ENCODE results near the gene ANKRD13C.
"Not testable (repeated sequence)": the region's sequence is repeated elsewhere in the genome, so short reads cannot be mapped to it uniquely, and the experiment has no call there.

ANKRD13C gene

GRCh38 chr1:70348399-70349165, 5.9 kb downstream of the ANKRD13C start:
- Mint-ChIP-seq H3K4me3 (no peak overlapping the region), H3K9me3 (no peaks in the 10 kb centered on the region), H3K27ac (no peak overlapping the region), H3K4me1 (ENCODE audit: low read depth) (peaks cover 40% of the 10 kb centered on the region), H3K27me3 (ENCODE audit: low read depth) (no peaks in the 10 kb centered on the region), H3K36me3 (ENCODE audit: low read depth) (peaks cover 19% of the 10 kb centered on the region)

- H3K9me3 Mint-ChIP-seq; H3K4me3 Mint-ChIP-seq; H3K27ac Mint-ChIP-seq; H3K4me1 Mint-ChIP-seq (ENCODE audit: low read depth); H3K27me3 Mint-ChIP-seq (ENCODE audit: low read depth): not testable (repeated sequence)
- peaks cover 13% of the 10 kb centered on the region for H3K36me3 Mint-ChIP-seq (ENCODE audit: low read depth)
These were observed 14.9 kb downstream of the ANKRD13C start for GRCh38 chr1:70339644-70340043.

GRCh38 chr1:70336050-70336449, 18.5 kb downstream of the ANKRD13C start:
- peaks cover 5% of the 10 kb centered on the region for H3K4me1 Mint-ChIP-seq (ENCODE audit: low read depth)
- H3K9me3 Mint-ChIP-seq, result no peaks in the 10 kb centered on the region
- H3K4me3 Mint-ChIP-seq, result no peak overlapping the region
- H3K36me3 Mint-ChIP-seq (ENCODE audit: low read depth), result peaks cover 8% of the 10 kb centered on the region
- H3K27ac Mint-ChIP-seq, result no peak overlapping the region
- no peaks in the 10 kb centered on the region for H3K27me3 Mint-ChIP-seq (ENCODE audit: low read depth)

- H3K36me3 Mint-ChIP-seq (ENCODE audit: low read depth), result peaks cover 13% of the 10 kb centered on the region
- H3K9me3 Mint-ChIP-seq, result no peaks in the 10 kb centered on the region
- H3K4me3 Mint-ChIP-seq, result no peak overlapping the region
- H3K4me1 Mint-ChIP-seq (ENCODE audit: low read depth), result peaks cover 8% of the 10 kb centered on the region
- no peaks in the 10 kb centered on the region for H3K27me3 Mint-ChIP-seq (ENCODE audit: low read depth)
- H3K27ac Mint-ChIP-seq, result no peak overlapping the region
These were observed 20.1 kb downstream of the ANKRD13C start for GRCh38 chr1:70334436-70334835.

- Mint-ChIP-seq H3K27ac (no peak overlapping the region), H3K4me1 (ENCODE audit: low read depth) (peaks cover 8% of the 10 kb centered on the region), H3K4me3 (no peak overlapping the region), H3K27me3 (ENCODE audit: low read depth) (no peaks in the 10 kb centered on the region), H3K9me3 (no peaks in the 10 kb centered on the region), H3K36me3 (ENCODE audit: low read depth) (peaks cover 14% of the 10 kb centered on the region)
These were observed 21.3 kb downstream of the ANKRD13C start for GRCh38 chr1:70333245-70333644.

GRCh38 chr1:70331962-70332361, 22.6 kb downstream of the ANKRD13C start:
- H3K27ac Mint-ChIP-seq, result no peak overlapping the region
- H3K4me1 Mint-ChIP-seq (ENCODE audit: low read depth), result peaks cover 12% of the 10 kb centered on the region
- H3K36me3 Mint-ChIP-seq (ENCODE audit: low read depth), result peaks cover 12% of the 10 kb centered on the region
- H3K27me3 Mint-ChIP-seq (ENCODE audit: low read depth), result no peaks in the 10 kb centered on the region
- no peaks in the 10 kb centered on the region for H3K9me3 Mint-ChIP-seq
- H3K4me3 Mint-ChIP-seq, result no peak overlapping the region

- Mint-ChIP-seq H3K4me3 (no peak overlapping the region), H3K27ac (no peak overlapping the region)
These were observed 27.0 kb downstream of the ANKRD13C start for GRCh38 chr1:70327306-70328076.

GRCh38 chr1:70324683-70325082, 29.8 kb downstream of the ANKRD13C start:
- Mint-ChIP-seq H3K4me3 (no peak overlapping the region), H3K36me3 (ENCODE audit: low read depth) (peaks cover 3% of the 10 kb centered on the region), H3K27me3 (ENCODE audit: low read depth) (no peaks in the 10 kb centered on the region), H3K4me1 (ENCODE audit: low read depth) (peaks cover 7% of the 10 kb centered on the region), H3K9me3 (no peaks in the 10 kb centered on the region), H3K27ac (no peak overlapping the region)

More at GRCh38 chr1:70327306-70328076, 27.0 kb downstream of the ANKRD13C start:
- Mint-ChIP-seq H3K36me3 (ENCODE audit: low read depth) (peaks cover 6% of the 10 kb centered on the region), H3K27me3 (ENCODE audit: low read depth) (no peaks in the 10 kb centered on the region), H3K4me1 (ENCODE audit: low read depth) (peaks cover 7% of the 10 kb centered on the region), H3K9me3 (no peaks in the 10 kb centered on the region)

- no peaks in the 10 kb centered on the region for H3K27me3 Mint-ChIP-seq (ENCODE audit: low read depth)
- H3K4me3 Mint-ChIP-seq, result no peak overlapping the region
- H3K36me3 Mint-ChIP-seq (ENCODE audit: low read depth), result no peaks in the 10 kb centered on the region
- peak overlapping the region; percentile 0 for H3K27ac Mint-ChIP-seq
- H3K9me3 Mint-ChIP-seq, result no peaks in the 10 kb centered on the region
- H3K4me1 Mint-ChIP-seq (ENCODE audit: low read depth), result peaks cover 7% of the 10 kb centered on the region
These were observed 34.8 kb downstream of the ANKRD13C start for GRCh38 chr1:70319750-70320149.

GRCh38 chr1:70318191-70318590, 36.3 kb downstream of the ANKRD13C start:
- Mint-ChIP-seq H3K27ac (no peak overlapping the region), H3K36me3 (ENCODE audit: low read depth) (no peaks in the 10 kb centered on the region), H3K4me3 (no peak overlapping the region), H3K9me3 (no peaks in the 10 kb centered on the region), H3K27me3 (ENCODE audit: low read depth) (no peaks in the 10 kb centered on the region), H3K4me1 (ENCODE audit: low read depth) (peaks cover 7% of the 10 kb centered on the region)

- Mint-ChIP-seq H3K36me3 (ENCODE audit: low read depth) (peaks cover 2% of the 10 kb centered on the region), H3K4me1 (ENCODE audit: low read depth) (peaks cover 7% of the 10 kb centered on the region), H3K9me3 (no peaks in the 10 kb centered on the region), H3K27me3 (ENCODE audit: low read depth) (no peaks in the 10 kb centered on the region), H3K27ac (no peak overlapping the region), H3K4me3 (no peak overlapping the region)
These were observed 37.4 kb downstream of the ANKRD13C start for GRCh38 chr1:70317087-70317486.

GRCh38 chr1:70315782-70316181, 38.7 kb downstream of the ANKRD13C start:
- H3K27ac Mint-ChIP-seq, result no peak overlapping the region
- no peak overlapping the region for H3K4me3 Mint-ChIP-seq
- peaks cover 7% of the 10 kb centered on the region for H3K4me1 Mint-ChIP-seq (ENCODE audit: low read depth)
- H3K9me3 Mint-ChIP-seq, result no peaks in the 10 kb centered on the region
- H3K36me3 Mint-ChIP-seq (ENCODE audit: low read depth), result peaks cover 2% of the 10 kb centered on the region
- H3K27me3 Mint-ChIP-seq (ENCODE audit: low read depth), result no peaks in the 10 kb centered on the region

GRCh38 chr1:70314706-70315304, 39.7 kb downstream of the ANKRD13C start:
- Mint-ChIP-seq H3K4me3 (no peak overlapping the region), H3K9me3 (no peaks in the 10 kb centered on the region), H3K27ac (no peak overlapping the region), H3K27me3 (ENCODE audit: low read depth) (no peaks in the 10 kb centered on the region), H3K4me1 (ENCODE audit: low read depth) (peaks cover 4% of the 10 kb centered on the region), H3K36me3 (ENCODE audit: low read depth) (peaks cover 2% of the 10 kb centered on the region)

- Mint-ChIP-seq H3K4me3 (no peak overlapping the region), H3K36me3 (ENCODE audit: low read depth) (peaks cover 10% of the 10 kb centered on the region), H3K4me1 (ENCODE audit: low read depth) (no peaks in the 10 kb centered on the region), H3K27ac (no peak overlapping the region), H3K27me3 (ENCODE audit: low read depth) (no peaks in the 10 kb centered on the region), H3K9me3 (no peaks in the 10 kb centered on the region)
These were observed 43.2 kb downstream of the ANKRD13C start for GRCh38 chr1:70311369-70311768.

GRCh38 chr1:70299472-70299871, 55.0 kb downstream of the ANKRD13C start:
- Mint-ChIP-seq H3K4me1 (ENCODE audit: low read depth) (no peaks in the 10 kb centered on the region), H3K9me3 (no peaks in the 10 kb centered on the region), H3K4me3 (no peak overlapping the region), H3K36me3 (ENCODE audit: low read depth) (peaks cover 30% of the 10 kb centered on the region), H3K27ac (no peak overlapping the region), H3K27me3 (ENCODE audit: low read depth) (no peaks in the 10 kb centered on the region)

Measured in T-helper 1 cell treated with Interleukin-12 subunit alpha and Interleukin-12 subunit beta and Interleukin-4 antibody, amounts not matched to agents 30 μg/mL and 1 μg/mL, for 36 hours (primary cell).